ENCODE measurements around the gene NBL1.
A peak's percentile ranks its signal among the peaks of the same experiment; 100 is the strongest.
"Not testable (repeated sequence)": the region's sequence is repeated elsewhere in the genome, so short reads cannot be mapped to it uniquely, and the experiment has no call there.

Gene NBL1

GRCh38 chr1:19636749-19637148 lies 7.4 kb upstream of the NBL1 start:
- H3K18ac ChIP-seq (ENCODE audit: low read length); H2AK5ac ChIP-seq (ENCODE audit: low read depth, low read length); H3K23ac ChIP-seq (ENCODE audit: low read depth, low read length, poor library complexity); H3K79me1 ChIP-seq (ENCODE audit: low read depth, low read length); H2BK120ac ChIP-seq (ENCODE audit: low read depth, low read length); H3K27ac ChIP-seq (replicated peaks; ENCODE audit: low read length); H3K9ac ChIP-seq (ENCODE audit: low read depth, low read length, poor library complexity); H2BK15ac ChIP-seq (ENCODE audit: low read length); H3K9me3 ChIP-seq (replicated peaks in 1 of 2; ENCODE audit: control insufficient read depth in 2 of 2, insufficient read depth in 1 of 2, low read depth in 1 of 2, low read length in 2 of 2); H3K14ac ChIP-seq (ENCODE audit: low read length); H3K4me3 ChIP-seq (ENCODE audit: low read length in 2 of 2); H3K36me3 ChIP-seq (replicated peaks in 1 of 2; ENCODE audit: control insufficient read depth in 2 of 2, insufficient read depth in 2 of 2, low read length in 2 of 2); DNase-seq (ENCODE audit: low spot score); H3K4me1 ChIP-seq (ENCODE audit: control insufficient read depth in 2 of 2, insufficient read depth in 1 of 2, low read depth in 1 of 2, low read length in 2 of 2); H3K4me2 ChIP-seq (ENCODE audit: insufficient read depth, low read length, poor library complexity, severe bottlenecking); H2BK5ac ChIP-seq (ENCODE audit: low read length); H2AFZ ChIP-seq (ENCODE audit: low read length); H4K8ac ChIP-seq (ENCODE audit: low read depth, low read length); H4K91ac ChIP-seq (ENCODE audit: low read depth, low read length, poor library complexity); H2BK12ac ChIP-seq (ENCODE audit: low read length); H3K4ac ChIP-seq (ENCODE audit: low read length): not testable (repeated sequence)
- WGBS, 2 donors (ENCODE audit: extremely low coverage in 2 of 2, insufficient read length in 2 of 2, insufficient replicate concordance in 1 of 2) = no CpG with 5 or more reads among the region's 10 CpGs
- H3K27me3 ChIP-seq (ENCODE audit: control insufficient read depth in 3 of 3, insufficient read depth in 3 of 3, low read depth in 1 of 3, low read length in 3 of 3) = peaks cover 0 to 10% (median 8%) of the 10 kb centered on the region in 3 experiments

- peak overlapping the region; percentile 21 for H3K18ac ChIP-seq (ENCODE audit: low read length)
- H4K91ac ChIP-seq (ENCODE audit: low read depth, low read length, poor library complexity) = no peak overlapping the region
- H2BK15ac ChIP-seq (ENCODE audit: low read length) = no peak overlapping the region
- H2AK5ac ChIP-seq (ENCODE audit: low read depth, low read length) = no peak overlapping the region
- DNase-seq (ENCODE audit: low spot score) = no peak
- no peaks in the 10 kb centered on the region for H3K9me3 ChIP-seq (replicated peaks in 1 of 2; ENCODE audit: control insufficient read depth in 2 of 2, insufficient read depth in 1 of 2, low read depth in 1 of 2, low read length in 2 of 2)
- H3K4me2 ChIP-seq (ENCODE audit: insufficient read depth, low read length, poor library complexity, severe bottlenecking) = no peak overlapping the region
- H2BK12ac ChIP-seq (ENCODE audit: low read length) = no peak overlapping the region
- no peak overlapping the region for H3K4me3 ChIP-seq (ENCODE audit: low read length in 2 of 2)
- peaks cover 0 to 16% (median 10%) of the 10 kb centered on the region in 3 experiments for H3K27me3 ChIP-seq (ENCODE audit: control insufficient read depth in 3 of 3, insufficient read depth in 3 of 3, low read depth in 1 of 3, low read length in 3 of 3)
- H3K23ac ChIP-seq (ENCODE audit: low read depth, low read length, poor library complexity) = no peak overlapping the region
- H3K27ac ChIP-seq (replicated peaks; ENCODE audit: low read length) = no peak overlapping the region
- no peak overlapping the region for H3K14ac ChIP-seq (ENCODE audit: low read length)
- no peak overlapping the region for H2BK120ac ChIP-seq (ENCODE audit: low read depth, low read length)
- no peak overlapping the region for H4K8ac ChIP-seq (ENCODE audit: low read depth, low read length)
- no CpG with 5 or more reads among the region's 10 CpGs for WGBS, 2 donors (ENCODE audit: extremely low coverage in 2 of 2, insufficient read length in 2 of 2, insufficient replicate concordance in 1 of 2)
- H2BK5ac ChIP-seq (ENCODE audit: low read length) = no peak overlapping the region
- H2AFZ ChIP-seq (ENCODE audit: low read length) = no peak overlapping the region
- H3K4ac ChIP-seq (ENCODE audit: low read length) = no peak overlapping the region
- no peaks in the 10 kb centered on the region for H3K36me3 ChIP-seq (replicated peaks in 1 of 2; ENCODE audit: control insufficient read depth in 2 of 2, insufficient read depth in 2 of 2, low read length in 2 of 2)
- no peak overlapping the region for H3K9ac ChIP-seq (ENCODE audit: low read depth, low read length, poor library complexity)
- H3K4me1 ChIP-seq (ENCODE audit: control insufficient read depth in 2 of 2, insufficient read depth in 1 of 2, low read depth in 1 of 2, low read length in 2 of 2) = peaks cover 6 to 8% of the 10 kb centered on the region in 2 donors
- H3K79me1 ChIP-seq (ENCODE audit: low read depth, low read length) = no peaks in the 10 kb centered on the region
These were observed 6.5 kb upstream of the NBL1 start for GRCh38 chr1:19637606-19638005.

- H3K79me1 ChIP-seq (ENCODE audit: low read depth, low read length); H2AFZ ChIP-seq (ENCODE audit: low read length); H2BK5ac ChIP-seq (ENCODE audit: low read length); H2BK12ac ChIP-seq (ENCODE audit: low read length); H4K8ac ChIP-seq (ENCODE audit: low read depth, low read length); H3K4me1 ChIP-seq (ENCODE audit: control insufficient read depth in 2 of 2, insufficient read depth in 1 of 2, low read depth in 1 of 2, low read length in 2 of 2); H2BK120ac ChIP-seq (ENCODE audit: low read depth, low read length); DNase-seq (ENCODE audit: low spot score); H3K18ac ChIP-seq (ENCODE audit: low read length); H4K91ac ChIP-seq (ENCODE audit: low read depth, low read length, poor library complexity); H2AK5ac ChIP-seq (ENCODE audit: low read depth, low read length); H3K27ac ChIP-seq (replicated peaks; ENCODE audit: low read length); H3K14ac ChIP-seq (ENCODE audit: low read length); H2BK15ac ChIP-seq (ENCODE audit: low read length); H3K9me3 ChIP-seq (replicated peaks in 1 of 2; ENCODE audit: control insufficient read depth in 2 of 2, insufficient read depth in 1 of 2, low read depth in 1 of 2, low read length in 2 of 2); H3K23ac ChIP-seq (ENCODE audit: low read depth, low read length, poor library complexity); H3K4me3 ChIP-seq (ENCODE audit: low read length in 2 of 2); H3K4ac ChIP-seq (ENCODE audit: low read length); H3K4me2 ChIP-seq (ENCODE audit: insufficient read depth, low read length, poor library complexity, severe bottlenecking); H3K9ac ChIP-seq (ENCODE audit: low read depth, low read length, poor library complexity); H3K36me3 ChIP-seq (replicated peaks in 1 of 2; ENCODE audit: control insufficient read depth in 2 of 2, insufficient read depth in 2 of 2, low read length in 2 of 2): not testable (repeated sequence)
- no CpG with 5 or more reads among the region's 10 CpGs for WGBS, 2 donors (ENCODE audit: extremely low coverage in 2 of 2, insufficient read length in 2 of 2, insufficient replicate concordance in 1 of 2)
- H3K27me3 ChIP-seq (ENCODE audit: control insufficient read depth in 3 of 3, insufficient read depth in 3 of 3, low read depth in 1 of 3, low read length in 3 of 3) = peaks cover 3 to 30% (median 25%) of the 10 kb centered on the region in 3 experiments
These were observed 4.9 kb upstream of the NBL1 start for GRCh38 chr1:19639228-19639627.

GRCh38 chr1:19639999-19640362 lies 4.1 kb upstream of the NBL1 start:
- H3K9me3 ChIP-seq (replicated peaks in 1 of 2; ENCODE audit: control insufficient read depth in 2 of 2, insufficient read depth in 1 of 2, low read depth in 1 of 2, low read length in 2 of 2) = no peaks in the 10 kb centered on the region
- H3K4me3 ChIP-seq (ENCODE audit: low read length in 2 of 2) = no peak overlapping the region
- H4K8ac ChIP-seq (ENCODE audit: low read depth, low read length) = no peak overlapping the region
- no peak overlapping the region for H2BK120ac ChIP-seq (ENCODE audit: low read depth, low read length)
- H3K4me2 ChIP-seq (ENCODE audit: insufficient read depth, low read length, poor library complexity, severe bottlenecking) = no peak overlapping the region
- H2BK15ac ChIP-seq (ENCODE audit: low read length) = no peak overlapping the region
- no peak overlapping the region for H3K14ac ChIP-seq (ENCODE audit: low read length)
- H3K27ac ChIP-seq (replicated peaks; ENCODE audit: low read length) = no peak overlapping the region
- H3K9ac ChIP-seq (ENCODE audit: low read depth, low read length, poor library complexity) = no peak overlapping the region
- no peak overlapping the region for H2BK12ac ChIP-seq (ENCODE audit: low read length)
- no peak overlapping the region for H2AK5ac ChIP-seq (ENCODE audit: low read depth, low read length)
- no peak overlapping the region for H3K4ac ChIP-seq (ENCODE audit: low read length)
- no peak overlapping the region for H2AFZ ChIP-seq (ENCODE audit: low read length)
- H3K18ac ChIP-seq (ENCODE audit: low read length) = no peak overlapping the region
- H2BK5ac ChIP-seq (ENCODE audit: low read length) = no peak overlapping the region
- H3K4me1 ChIP-seq (ENCODE audit: control insufficient read depth in 2 of 2, insufficient read depth in 1 of 2, low read depth in 1 of 2, low read length in 2 of 2) = peaks cover 8 to 9% of the 10 kb centered on the region in 2 donors
- no peaks in the 10 kb centered on the region for H3K36me3 ChIP-seq (replicated peaks in 1 of 2; ENCODE audit: control insufficient read depth in 2 of 2, insufficient read depth in 2 of 2, low read length in 2 of 2)
- H3K23ac ChIP-seq (ENCODE audit: low read depth, low read length, poor library complexity) = no peak overlapping the region
- no peaks in the 10 kb centered on the region for H3K79me1 ChIP-seq (ENCODE audit: low read depth, low read length)
- no CpG with 5 or more reads among the region's 3 CpGs for WGBS, 2 donors (ENCODE audit: extremely low coverage in 2 of 2, insufficient read length in 2 of 2, insufficient replicate concordance in 1 of 2)
- no peak for DNase-seq (ENCODE audit: low spot score)
- no peak overlapping the region for H4K91ac ChIP-seq (ENCODE audit: low read depth, low read length, poor library complexity)
- peaks cover 3 to 35% (median 31%) of the 10 kb centered on the region in 3 experiments for H3K27me3 ChIP-seq (ENCODE audit: control insufficient read depth in 3 of 3, insufficient read depth in 3 of 3, low read depth in 1 of 3, low read length in 3 of 3)

All from neuronal stem cell (in vitro differentiated cells).